Activated naive CD4-positive, alpha-beta T cell treated with anti-CD3 and anti-CD28 coated beads, Interleukin-2, amount 50 U/mL, for 24 hours (primary cell): Measurements from ENCODE around the gene CFAP119.
"Not testable (repeated sequence)": the region's sequence is repeated elsewhere in the genome, so short reads cannot be mapped to it uniquely, and the experiment has no call there.

ENCODE experiments used
- H3K27ac Mint-ChIP-seq: one replicate; pipeline ENCODE4 v1.8.0; 2021; ENCODE audit warnings: mild to moderate bottlenecking, mixed read lengths
- H3K27me3 Mint-ChIP-seq: one replicate; pipeline ENCODE4 v1.8.0; 2021; ENCODE audit warnings: mixed read lengths
- H3K36me3 Mint-ChIP-seq: one replicate; pipeline ENCODE4 v1.8.0; 2021; ENCODE audit warnings: mixed read lengths
- H3K4me1 Mint-ChIP-seq: one replicate; pipeline ENCODE4 v1.8.0; 2021; ENCODE audit warnings: mixed read lengths
- H3K4me3 Mint-ChIP-seq: one replicate; pipeline ENCODE4 v1.8.0; 2021; ENCODE audit warnings: mild to moderate bottlenecking, mixed read lengths
- H3K9me3 Mint-ChIP-seq: one replicate; pipeline ENCODE4 v1.8.0; 2021; ENCODE audit warnings: mixed read lengths

The CFAP119 gene

GRCh38 chr16:30761928-30762902 is at the start of gene CFAP119, which contains the start of gene RNF40:
TSS of gene CFAP119 (minus strand) at chr16:30762062. CDS start at chr16:30761748, 314 bp downstream.
TSS of gene RNF40 (plus strand) at chr16:30762322. CDS start at chr16:30762546, 224 bp downstream.
- Mint-ChIP-seq H3K4me3 (peak within 1 kb of the TSS; percentile 96), H3K36me3 (peaks cover 8% of the 10 kb centered on the region), H3K9me3 (no peaks in the 10 kb centered on the region), H3K27me3 (no peaks in the 10 kb centered on the region), H3K27ac (peak within 1 kb of the TSS; percentile 88), H3K4me1 (peaks cover 22% of the 10 kb centered on the region)

DNA sequence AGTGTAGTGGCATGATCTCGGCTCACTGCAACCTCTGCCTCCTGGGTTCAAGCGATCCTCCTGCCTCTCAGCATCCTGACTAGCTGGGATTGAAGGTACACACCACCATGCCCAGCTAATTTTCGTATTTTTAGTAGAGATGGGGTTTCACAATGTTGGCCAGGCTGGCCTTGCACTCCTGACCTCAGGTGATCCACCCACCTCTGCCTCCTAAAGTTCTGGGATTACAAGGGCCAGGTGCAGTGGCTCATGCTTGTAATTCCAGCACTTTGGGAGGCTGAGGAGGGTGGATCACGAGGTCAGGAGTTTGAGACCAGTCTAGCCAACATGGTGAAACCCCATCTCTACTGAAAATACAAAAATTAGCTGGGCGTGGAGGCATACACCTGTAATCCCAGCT is 47.8 kb upstream of the CFAP119 start:
- not testable (repeated sequence) for H3K36me3 Mint-ChIP-seq, H3K4me3 Mint-ChIP-seq

GRCh38 chr16:30808890-30809426 is 47.1 kb upstream of the CFAP119 start:
- H3K4me1 Mint-ChIP-seq: peaks cover 23% of the 10 kb centered on the region
- not testable (repeated sequence) for H3K4me3 Mint-ChIP-seq, H3K27me3 Mint-ChIP-seq, H3K9me3 Mint-ChIP-seq, H3K27ac Mint-ChIP-seq, H3K36me3 Mint-ChIP-seq

More for the DNA sequence above, 47.8 kb upstream of the CFAP119 start:
- H3K27ac Mint-ChIP-seq, H3K27me3 Mint-ChIP-seq, H3K9me3 Mint-ChIP-seq: not testable (repeated sequence)
- H3K4me1 Mint-ChIP-seq: peaks cover 28% of the 10 kb centered on the region

DNA sequence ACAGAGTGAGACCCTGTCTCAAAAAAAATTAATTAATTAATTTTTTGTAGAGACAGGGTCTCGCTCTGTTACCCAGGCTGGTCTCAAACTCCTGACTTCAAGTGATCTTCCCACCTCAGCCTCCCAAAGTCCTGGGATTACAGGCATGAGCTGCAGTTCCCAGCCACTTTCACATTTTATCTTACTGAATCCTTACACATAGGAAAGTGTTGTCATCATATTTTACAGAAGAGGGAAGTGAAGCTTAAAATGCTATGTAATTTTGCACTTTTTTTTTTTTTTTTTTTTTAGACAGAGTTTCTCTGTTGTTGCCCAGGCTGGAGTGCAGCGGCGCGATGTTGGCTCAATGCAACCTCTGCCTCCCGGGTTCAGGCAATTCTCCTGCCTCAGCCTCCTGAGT is 46.3 kb upstream of the CFAP119 start:
- Mint-ChIP-seq H3K27me3 (no peaks in the 10 kb centered on the region), H3K27ac (no peak overlapping the region), H3K4me1 (peaks cover 19% of the 10 kb centered on the region), H3K9me3 (no peaks in the 10 kb centered on the region), H3K36me3 (no peaks in the 10 kb centered on the region), H3K4me3 (no peak overlapping the region)

DNA sequence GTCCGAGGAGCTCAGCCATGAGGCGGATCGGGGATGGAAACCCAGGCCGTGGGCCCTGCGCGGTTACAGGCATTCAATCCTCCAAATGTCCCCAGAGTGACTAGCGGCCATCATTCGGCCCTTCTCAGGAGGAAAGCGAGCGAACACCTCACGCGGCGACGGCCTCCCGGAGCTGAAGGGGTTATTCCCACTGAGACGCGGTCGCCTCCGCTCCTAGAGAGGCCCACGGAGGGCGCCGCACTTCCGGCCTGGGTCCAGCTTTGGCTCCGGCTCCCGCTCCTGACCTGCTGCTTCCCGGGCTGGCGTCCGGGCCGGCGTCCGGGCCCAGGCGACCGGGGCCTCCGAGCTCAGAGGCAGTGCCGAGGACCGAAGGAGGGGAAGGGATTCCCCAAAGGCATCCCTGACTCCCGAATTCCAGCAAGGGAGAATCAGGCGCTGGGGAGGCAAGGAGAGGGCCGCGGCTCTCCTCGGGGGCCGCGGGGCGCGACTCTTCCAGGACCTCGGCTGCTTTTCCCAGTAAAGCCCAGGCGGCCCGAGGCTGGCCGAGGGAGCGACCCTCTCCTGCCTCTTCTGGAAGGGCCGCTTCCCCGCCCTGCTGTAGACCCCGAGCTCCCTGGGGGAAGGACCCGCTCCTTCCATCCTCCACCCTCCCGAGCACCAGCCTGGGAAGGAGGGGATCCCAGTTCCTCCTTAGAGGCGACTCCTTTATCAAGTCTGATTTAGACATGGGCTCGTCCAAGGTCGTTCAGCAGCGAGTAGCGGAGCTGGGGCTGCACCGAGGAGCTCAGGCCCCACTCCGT is 43.7 kb upstream of the CFAP119 start:
- Mint-ChIP-seq H3K4me1 (peaks cover 19% of the 10 kb centered on the region), H3K36me3 (no peaks in the 10 kb centered on the region), H3K9me3 (no peaks in the 10 kb centered on the region)

GRCh38 chr16:30805056-30805369 is 43.2 kb upstream of the CFAP119 start:
- no peaks in the 10 kb centered on the region for H3K36me3 Mint-ChIP-seq
- H3K27ac Mint-ChIP-seq: peak overlapping the region; percentile 90
- peaks cover 19% of the 10 kb centered on the region for H3K4me1 Mint-ChIP-seq
- no peaks in the 10 kb centered on the region for H3K9me3 Mint-ChIP-seq
- no peaks in the 10 kb centered on the region for H3K27me3 Mint-ChIP-seq
- H3K4me3 Mint-ChIP-seq: peak overlapping the region; percentile 92

More for the DNA sequence above, 43.7 kb upstream of the CFAP119 start:
- peak overlapping the region; percentile 92 for H3K4me3 Mint-ChIP-seq
- peak overlapping the region; percentile 90 for H3K27ac Mint-ChIP-seq
- H3K27me3 Mint-ChIP-seq: no peaks in the 10 kb centered on the region

GRCh38 chr16:30802936-30803335 is 41.1 kb upstream of the CFAP119 start:
- H3K9me3 Mint-ChIP-seq: no peaks in the 10 kb centered on the region
- no peak overlapping the region for H3K27ac Mint-ChIP-seq
- H3K4me1 Mint-ChIP-seq: peaks cover 19% of the 10 kb centered on the region
- H3K4me3 Mint-ChIP-seq: peak overlapping the region; percentile 19
- H3K27me3 Mint-ChIP-seq: no peaks in the 10 kb centered on the region
- H3K36me3 Mint-ChIP-seq: no peaks in the 10 kb centered on the region

- Mint-ChIP-seq H3K36me3 (no peaks in the 10 kb centered on the region), H3K27me3 (no peaks in the 10 kb centered on the region), H3K4me3 (no peak overlapping the region), H3K4me1 (no peaks in the 10 kb centered on the region), H3K27ac (no peak overlapping the region), H3K9me3 (no peaks in the 10 kb centered on the region)
These were observed 35.9 kb upstream of the CFAP119 start for GRCh38 chr16:30797670-30798309.

- H3K36me3 Mint-ChIP-seq: no peaks in the 10 kb centered on the region
- H3K4me1 Mint-ChIP-seq: no peaks in the 10 kb centered on the region
- no peaks in the 10 kb centered on the region for H3K9me3 Mint-ChIP-seq
- H3K4me3 Mint-ChIP-seq: no peak overlapping the region
- H3K27ac Mint-ChIP-seq: no peak overlapping the region
- no peaks in the 10 kb centered on the region for H3K27me3 Mint-ChIP-seq
These were observed 32.8 kb upstream of the CFAP119 start for GRCh38 chr16:30794634-30795033.

DNA sequence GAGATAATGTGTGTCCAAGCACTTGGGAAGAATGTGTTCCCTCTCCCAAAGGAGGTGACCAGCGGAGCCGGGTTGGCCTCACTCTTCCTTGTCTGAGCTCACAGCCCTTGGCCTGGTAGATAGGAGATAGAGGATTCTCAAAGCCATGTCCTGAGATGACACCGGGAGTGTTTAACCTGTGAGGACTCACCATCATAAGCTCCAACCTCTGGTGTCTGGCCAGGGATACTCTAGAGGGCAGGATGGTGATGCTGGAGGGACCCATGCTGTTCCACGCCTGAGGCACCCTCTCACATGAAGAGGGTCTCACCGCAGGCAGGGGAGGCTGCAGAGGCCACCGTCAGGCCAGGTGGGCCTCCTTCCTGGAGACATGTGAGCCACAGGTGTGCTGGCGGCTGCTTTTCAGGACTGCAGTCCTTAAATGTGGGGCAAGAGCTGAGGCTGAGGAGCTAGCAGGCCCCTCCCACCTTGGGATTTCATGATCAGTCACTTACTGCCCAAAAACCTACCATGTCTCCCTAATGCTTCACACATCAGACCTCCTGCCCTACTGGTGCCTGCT is 31.7 kb upstream of the CFAP119 start:
- Mint-ChIP-seq H3K36me3 (no peaks in the 10 kb centered on the region), H3K9me3 (no peaks in the 10 kb centered on the region), H3K4me1 (no peaks in the 10 kb centered on the region), H3K27ac (no peak overlapping the region), H3K4me3 (no peak overlapping the region), H3K27me3 (no peaks in the 10 kb centered on the region)

DNA sequence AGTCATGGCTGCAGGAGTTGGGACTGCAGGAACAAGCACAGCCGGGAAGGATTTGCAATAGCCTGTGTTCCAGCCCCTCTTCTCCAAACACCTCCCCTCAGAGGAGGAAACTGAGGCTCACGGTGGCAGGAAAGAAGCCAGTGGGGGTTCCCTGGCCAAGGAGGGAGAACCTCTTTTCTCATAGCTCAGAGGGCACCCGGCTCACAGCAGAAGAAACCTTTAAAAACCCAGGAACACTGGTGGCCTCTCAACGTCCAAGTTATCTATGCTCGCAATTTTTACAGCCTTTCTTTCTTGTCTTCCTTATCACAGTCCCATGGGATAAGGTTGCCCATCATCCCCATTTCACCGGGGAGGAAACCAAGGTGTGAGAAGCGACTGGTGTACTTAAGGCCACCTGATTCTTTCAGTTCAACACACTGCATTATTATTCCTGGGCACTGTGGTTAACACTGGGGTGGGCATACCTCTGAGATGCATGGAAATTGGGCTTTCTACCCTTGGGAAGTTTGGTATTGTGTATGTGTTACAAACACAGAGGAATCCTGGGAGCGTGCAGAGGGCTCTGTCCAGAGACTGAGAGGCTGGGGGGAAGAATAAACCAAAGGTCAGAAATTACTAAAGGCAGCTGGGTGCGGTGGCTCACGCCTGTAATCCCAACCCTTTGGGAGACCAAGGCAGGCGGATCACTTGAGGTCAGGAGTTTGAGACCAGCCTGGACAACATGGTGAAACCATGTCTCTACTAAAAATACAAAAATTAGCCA is 25.9 kb upstream of the CFAP119 start:
- Mint-ChIP-seq H3K9me3 (no peaks in the 10 kb centered on the region), H3K27ac (no peak overlapping the region), H3K36me3 (no peaks in the 10 kb centered on the region), H3K4me3 (peak overlapping the region; percentile 89), H3K27me3 (no peaks in the 10 kb centered on the region), H3K4me1 (peaks cover 27% of the 10 kb centered on the region)

DNA sequence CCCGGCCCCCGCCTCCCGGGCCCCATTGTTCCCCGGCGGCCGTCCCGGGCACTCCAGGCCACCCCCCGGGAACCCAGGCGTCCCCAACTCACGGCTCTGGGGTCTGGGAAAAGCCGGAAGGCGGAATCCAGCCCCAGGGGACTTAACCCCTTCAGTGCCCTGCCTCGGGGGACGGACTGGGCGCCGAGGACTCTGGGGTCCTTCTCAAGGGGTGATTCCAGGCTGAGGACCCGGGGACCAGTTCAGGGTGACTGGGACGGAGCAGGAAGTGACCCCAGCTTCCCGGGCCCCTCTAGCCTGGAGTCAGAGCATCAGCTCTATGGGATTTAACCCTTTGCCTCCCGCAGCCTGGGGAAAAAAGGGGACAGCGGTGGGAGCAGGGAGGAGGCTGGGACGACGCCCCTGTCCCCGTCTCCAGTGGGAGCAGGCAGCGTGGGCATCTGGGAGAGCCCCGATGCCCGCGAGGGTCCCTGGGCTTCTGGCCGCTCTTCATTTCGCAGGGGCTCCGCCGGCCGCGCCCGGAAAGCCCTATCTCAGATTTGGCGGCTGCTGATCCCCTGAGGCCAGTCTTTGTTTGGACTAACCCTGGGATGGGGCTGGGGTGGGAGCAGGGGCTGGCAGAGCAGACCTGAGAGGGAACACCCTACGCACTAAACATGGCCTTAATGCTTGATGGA is 25.2 kb upstream of the CFAP119 start, which contains the start of gene ZNF629:
Gene ZNF629, minus strand, starts transcription at position 270 of the 677 bp plus-strand sequence. CDS start 2,723 bp downstream, outside the sequence.
- H3K4me1 Mint-ChIP-seq: peaks cover 27% of the 10 kb centered on the region
- H3K36me3 Mint-ChIP-seq: no peaks in the 10 kb centered on the region
- H3K9me3 Mint-ChIP-seq: no peaks in the 10 kb centered on the region
- peak within 1 kb of the TSS; percentile 76 for H3K27ac Mint-ChIP-seq
- no peaks in the 10 kb centered on the region for H3K27me3 Mint-ChIP-seq
- H3K4me3 Mint-ChIP-seq: peak within 1 kb of the TSS; percentile 89

- Mint-ChIP-seq H3K27me3 (no peaks in the 10 kb centered on the region), H3K4me1 (peaks cover 27% of the 10 kb centered on the region), H3K27ac (peak overlapping the region; percentile 76), H3K9me3 (no peaks in the 10 kb centered on the region), H3K4me3 (peak overlapping the region; percentile 85), H3K36me3 (no peaks in the 10 kb centered on the region)
These were observed 24.5 kb upstream of the CFAP119 start for GRCh38 chr16:30786115-30786935.
